ENCODE results near the gene SWAP70.

Gene SWAP70

DNA sequence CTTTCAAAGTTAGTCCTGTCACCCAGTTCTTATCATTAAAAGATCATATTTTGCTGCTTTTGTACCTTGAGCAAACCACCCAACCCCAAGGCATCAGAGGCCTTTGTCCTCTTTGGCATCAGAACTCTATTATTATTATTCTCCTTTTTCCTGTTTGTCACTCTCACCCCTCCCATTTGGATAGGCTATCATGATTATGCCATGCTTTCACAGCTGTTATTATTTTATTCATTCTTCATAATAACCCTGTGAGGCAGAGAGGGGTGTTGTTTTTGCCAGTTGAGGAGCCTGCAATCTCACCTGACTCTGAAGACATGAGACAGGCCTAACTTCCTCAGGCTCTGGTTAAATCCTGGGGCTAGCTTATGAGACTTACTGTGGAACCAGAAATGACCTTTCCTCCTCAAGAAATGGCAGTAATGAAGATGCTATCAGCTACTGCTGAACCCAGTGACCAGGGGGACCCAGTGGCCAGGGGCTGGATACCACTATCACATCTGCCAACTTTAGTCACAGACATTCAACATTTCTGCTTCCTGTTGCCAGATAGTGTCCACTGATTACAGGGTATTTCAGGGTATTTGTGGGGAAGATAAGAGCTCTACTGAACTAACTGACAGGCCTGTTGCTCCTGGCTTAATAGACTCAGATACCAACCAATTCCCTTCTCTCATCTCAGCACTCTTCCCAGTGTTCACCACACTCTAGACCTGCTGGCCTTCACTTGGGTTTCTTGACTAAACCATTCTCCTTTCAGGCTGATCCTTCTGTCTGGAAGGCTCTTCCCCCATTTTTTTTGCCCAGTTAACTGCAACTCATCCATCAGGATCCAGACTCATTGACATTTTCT is 11.8 kb upstream of the SWAP70 start:
- DNase-seq: no peak

DNA sequence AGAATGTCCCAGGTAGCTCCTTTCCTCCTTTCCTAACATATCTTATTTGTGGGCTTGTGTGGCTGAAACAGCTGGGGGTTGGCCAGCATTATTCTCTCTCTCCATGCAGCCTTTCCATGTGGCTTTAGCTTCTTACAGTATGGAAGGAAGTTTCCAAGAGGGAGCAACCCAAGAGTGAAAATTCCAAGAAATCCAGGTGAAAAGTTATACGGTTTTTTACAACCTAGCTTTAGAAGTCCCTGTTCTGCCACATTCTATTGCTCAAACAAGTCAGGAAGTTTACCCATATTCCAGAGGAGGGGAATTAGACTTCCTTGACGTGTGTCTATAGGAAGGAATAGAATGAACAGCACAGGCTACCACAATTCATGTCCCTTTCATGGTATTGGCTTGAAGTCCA is 10.0 kb upstream of the SWAP70 start:
- no peak for DNase-seq

DNA sequence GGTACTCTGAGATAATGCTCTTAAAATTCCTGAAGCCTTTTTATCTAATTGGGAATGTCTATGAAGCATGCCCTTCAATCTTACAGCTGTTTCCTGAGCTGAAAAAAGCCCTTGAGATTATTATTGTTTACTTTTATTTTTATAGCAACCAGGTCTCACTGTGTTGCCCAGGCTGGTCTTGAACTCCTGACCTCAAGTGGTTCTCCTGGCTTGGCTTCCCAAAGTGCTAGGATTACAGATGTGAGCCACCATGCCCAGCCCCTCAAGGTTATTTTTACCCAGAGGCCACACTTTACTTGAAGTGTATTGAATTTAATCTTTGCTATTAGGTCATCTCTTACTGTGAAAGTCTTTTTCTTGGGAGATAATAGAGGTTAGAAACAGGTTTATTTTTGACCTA is 7.0 kb upstream of the SWAP70 start:
- DNase-seq: no peak

DNA sequence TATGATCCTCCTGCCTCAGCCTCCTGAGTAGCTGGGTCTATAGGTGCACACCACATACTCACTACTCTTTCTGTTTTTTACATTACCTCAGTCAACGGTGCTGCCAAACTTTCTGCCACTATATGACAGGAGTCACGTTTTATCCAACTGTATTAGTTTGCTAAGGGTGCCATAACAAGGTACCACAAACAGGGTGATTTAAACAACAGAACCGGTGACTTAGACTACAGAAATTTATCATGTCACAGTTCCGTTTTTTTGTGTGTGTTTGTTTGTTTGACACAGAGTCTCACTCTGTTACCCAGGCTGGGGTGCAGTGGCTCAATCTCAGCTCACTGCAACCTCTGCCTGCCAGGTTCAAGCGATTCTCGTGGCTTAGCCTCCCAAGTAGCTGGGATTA is 6.3 kb upstream of the SWAP70 start:
- no peak for DNase-seq

DNA sequence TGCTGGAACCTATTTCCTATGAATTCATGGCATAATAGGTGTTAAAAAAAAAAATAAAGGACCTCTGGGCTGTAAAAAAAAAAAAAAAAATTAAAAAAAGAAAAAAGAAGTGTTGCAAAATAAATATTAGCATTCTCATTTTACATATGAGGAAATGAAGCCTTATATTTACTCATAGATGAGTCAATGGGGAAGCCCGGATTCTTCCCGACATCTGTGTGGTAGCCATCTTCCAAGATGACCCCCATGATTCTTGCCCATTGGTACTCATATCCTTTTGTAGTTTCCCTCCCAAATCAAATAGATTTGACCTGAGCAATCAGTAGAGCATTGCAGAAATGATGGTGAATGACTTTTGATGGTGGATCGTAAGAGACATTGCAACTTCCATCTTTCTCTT is 3.0 kb upstream of the SWAP70 start:
- DNase-seq: no peak

DNA sequence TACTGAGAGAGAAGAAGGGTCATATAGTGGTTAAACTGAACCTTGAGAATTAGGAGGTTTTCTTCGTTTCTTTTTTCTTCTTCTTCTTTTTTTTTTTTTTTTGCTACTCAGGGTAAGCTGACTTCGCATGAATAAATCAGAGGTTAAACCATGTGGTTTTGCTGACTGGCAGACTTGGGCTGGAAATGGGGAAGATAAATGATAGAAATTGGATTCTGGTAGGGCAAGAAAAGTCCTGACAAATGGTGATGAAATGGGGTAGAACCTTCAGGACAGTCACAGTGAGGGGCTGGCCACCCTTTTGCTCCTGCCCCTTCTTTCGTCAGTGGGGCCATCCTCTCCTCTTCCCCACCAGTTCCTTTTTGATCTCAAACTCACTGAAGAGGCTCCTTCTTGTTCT is 1.6 kb upstream of the SWAP70 start:
- no peak for DNase-seq

DNA sequence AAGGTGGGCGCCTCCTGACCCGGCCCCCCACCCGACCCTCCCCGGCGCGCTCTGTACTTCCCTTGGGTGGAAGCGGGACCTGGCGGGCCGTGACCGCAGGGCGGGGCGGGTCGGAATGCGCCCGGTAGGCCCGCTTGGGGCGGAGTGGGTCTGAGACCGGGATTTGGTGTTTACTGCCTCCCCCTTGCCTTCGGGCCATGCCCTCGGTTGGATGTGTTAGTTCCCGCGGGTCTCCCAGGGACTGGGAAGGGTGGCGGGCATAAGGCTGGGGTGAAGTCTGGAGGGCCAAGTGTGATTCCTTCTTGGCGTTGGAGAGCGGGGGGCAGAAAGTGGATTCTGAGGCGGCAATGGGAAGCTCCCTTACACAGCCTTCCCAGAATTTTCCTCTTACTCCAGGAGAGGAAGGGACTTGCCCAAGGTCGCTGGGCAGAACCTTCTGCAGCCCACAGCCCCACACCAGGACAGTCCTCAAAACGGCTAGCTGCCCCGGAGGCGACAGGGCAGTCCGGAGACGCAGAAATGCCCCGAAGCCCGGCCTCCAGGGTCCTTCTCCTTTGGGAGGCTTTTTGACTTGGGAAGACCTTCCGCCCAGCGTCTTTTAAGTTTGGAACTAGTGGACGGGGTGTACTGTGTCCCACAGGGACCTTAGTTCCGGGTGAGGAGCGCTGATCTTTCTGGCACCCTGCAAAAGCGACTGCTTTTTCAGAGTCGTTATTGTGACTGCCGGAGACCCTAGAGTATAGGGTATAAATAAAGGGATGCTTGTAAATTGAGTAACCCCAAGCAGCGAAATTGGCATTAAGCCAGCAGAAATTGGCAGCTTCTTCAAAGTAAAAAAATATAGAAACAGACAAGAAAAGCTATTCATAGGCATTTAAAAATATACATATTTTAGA is 647 bp downstream of the SWAP70 start:
- DNase-seq: no peak

DNA sequence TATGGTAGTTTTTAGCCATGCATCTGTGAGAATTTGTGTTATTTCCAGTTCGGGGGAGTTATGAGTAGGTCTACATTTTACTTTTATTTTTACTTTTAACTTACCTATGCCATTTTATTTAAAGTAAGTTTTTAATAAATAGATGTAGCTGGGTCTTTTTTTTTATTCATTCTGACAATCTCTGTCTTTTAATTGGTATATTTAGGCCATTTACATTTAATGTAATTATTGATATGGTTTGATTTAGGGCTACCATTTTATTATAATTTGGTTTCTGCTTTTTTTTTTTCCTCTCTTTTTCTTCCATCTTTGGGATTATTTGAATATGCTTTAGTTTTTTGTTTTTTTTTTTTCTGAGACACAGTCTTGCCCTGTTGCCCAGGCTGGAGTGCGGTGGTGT is 1.9 kb downstream of the SWAP70 start:
- DNase-seq: no peak

DNA sequence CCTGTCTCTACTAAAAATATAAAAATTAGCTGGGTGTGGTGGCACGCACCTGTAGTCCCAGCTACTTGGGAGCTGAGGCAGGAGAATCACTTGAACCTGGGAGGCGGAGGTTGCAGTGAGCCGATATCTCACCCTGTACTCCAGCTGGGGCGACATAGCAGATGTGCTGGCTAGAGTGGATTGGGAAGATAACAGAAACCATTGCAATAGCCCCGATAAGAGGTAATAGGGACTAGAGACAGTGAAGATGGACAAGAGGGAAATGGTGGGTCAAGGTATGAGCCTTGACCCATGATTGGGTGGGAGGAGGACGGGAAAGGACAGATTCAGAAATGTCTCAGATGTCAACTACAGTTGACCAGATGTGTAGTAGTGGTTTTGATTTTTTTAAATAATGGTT is 6.1 kb downstream of the SWAP70 start:
- no peak for DNase-seq

DNA sequence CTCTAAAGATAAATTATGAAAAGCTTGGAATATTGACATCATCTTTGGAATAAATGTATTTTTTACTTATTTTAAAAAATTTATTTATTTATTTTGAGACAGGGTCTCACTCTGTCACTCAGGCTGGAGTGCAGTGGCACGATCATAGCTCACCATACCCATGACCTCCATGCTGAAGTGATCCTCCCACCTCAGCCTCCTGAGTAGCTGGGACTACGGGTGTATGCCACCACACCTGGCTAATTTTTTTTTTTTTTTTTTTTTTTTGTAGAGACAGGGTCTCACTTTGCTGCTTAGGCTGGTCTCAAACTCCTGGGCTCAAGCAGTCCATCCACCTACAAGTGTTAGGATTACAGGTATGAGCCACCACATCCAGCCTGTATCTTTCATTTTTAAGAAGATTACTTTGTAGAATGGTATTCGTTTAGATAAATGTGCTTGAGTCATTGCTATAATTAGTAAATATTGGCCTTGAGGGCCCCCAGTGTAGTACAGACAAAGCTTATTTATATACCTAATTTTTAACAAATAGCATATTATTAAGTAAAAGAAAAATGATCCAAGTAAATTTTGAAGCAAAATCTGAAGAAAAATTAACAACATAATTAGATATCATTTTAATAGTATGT is 8.5 kb downstream of the SWAP70 start:
- DNase-seq: no peak

DNA sequence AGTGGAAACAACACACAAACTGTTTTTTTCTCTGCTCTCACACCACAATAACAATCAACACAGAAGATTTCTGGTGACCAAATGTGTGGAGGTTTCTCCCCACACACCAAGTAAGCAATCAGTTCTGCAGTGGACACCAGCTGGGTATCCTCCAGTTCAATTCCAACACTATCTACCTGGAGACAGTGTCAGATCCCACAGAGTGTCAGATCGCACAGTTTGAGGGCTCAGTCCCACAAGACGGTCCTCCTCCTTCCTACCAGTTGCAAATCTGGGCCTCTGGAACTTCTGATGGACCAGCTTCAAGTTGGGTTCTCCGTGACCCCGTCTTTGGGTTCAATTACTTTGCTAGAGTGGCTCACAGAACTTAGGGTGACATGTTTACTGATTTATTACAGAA is 9.0 kb downstream of the SWAP70 start:
- DNase-seq: no peak

DNA sequence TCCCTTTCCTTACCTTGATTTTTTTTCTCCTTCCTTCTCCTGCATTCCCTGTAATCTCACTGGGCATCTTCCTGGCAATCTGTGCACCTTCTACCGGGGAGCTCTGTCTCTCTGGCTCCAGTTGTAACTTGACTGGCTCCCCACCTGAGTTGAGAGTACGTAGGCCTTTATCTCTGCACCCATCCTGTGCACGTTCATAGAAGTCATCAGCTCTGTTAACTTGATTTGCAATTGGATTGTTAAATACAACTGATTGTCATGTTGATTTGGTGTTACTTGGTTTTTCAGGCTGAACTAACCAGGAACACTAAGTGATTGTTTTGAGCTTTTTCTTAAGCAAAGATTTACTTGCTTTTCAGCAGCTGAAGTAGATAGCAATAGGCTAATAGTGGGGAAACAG is 11.8 kb downstream of the SWAP70 start:
- no peak for DNase-seq

DNA sequence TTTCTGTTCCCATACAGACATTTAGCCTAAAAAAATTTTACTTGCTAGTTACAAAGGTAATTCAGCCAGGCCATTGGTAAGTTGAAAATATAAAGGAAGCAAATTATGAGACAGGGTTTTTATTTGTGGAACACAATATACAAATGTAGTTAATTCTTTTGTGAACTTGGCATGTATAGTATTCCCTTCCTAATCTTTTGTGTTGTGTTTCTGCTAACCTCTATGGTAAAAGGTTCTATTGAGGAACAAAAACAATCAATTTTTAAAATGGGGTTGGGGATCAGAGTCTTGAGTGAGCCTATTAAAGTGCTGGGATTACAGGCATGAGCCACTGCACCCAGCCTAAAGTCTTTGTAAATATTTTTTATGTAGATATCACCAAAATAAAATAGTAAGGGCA is 14.1 kb downstream of the SWAP70 start:
- DNase-seq: no peak

DNA sequence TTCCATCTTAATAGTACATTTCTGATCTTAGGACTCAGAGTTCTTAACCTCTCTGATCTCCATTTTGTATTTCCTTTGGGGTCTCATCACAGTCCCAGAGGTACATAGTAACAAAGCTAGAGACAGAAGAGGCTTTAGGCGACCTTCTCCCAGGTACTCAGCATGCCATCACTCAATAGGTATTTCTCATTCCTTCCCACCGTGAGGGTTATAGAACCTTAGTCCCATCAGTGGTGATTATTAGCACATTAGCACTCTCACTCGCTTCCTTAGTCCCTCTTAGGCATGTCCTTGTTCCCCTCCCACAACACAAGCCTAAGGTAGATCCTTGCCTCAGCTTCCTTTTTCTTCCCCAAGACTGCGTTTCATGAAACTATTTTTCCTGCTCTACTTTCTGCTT is 14.7 kb downstream of the SWAP70 start:
- DNase-seq: no peak

DNA sequence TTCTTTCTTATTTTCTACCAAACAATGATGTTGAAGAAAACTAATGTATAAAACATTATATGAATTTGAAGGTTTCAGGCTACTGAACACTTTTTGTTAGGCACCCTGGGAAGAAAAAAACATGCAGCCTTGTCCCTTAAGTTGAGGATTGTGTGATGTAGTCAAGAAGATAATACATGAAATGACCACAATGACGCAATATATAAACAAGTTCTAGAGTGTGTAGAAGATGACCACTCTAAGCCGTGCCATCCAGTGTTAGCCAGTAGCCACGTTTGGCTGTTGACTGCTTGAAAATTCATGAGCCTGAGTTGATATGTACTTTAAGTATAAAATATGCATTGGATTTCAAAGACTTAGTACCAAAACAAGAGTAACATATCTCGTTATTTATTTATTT is 16.2 kb downstream of the SWAP70 start:
- no peak for DNase-seq

DNA sequence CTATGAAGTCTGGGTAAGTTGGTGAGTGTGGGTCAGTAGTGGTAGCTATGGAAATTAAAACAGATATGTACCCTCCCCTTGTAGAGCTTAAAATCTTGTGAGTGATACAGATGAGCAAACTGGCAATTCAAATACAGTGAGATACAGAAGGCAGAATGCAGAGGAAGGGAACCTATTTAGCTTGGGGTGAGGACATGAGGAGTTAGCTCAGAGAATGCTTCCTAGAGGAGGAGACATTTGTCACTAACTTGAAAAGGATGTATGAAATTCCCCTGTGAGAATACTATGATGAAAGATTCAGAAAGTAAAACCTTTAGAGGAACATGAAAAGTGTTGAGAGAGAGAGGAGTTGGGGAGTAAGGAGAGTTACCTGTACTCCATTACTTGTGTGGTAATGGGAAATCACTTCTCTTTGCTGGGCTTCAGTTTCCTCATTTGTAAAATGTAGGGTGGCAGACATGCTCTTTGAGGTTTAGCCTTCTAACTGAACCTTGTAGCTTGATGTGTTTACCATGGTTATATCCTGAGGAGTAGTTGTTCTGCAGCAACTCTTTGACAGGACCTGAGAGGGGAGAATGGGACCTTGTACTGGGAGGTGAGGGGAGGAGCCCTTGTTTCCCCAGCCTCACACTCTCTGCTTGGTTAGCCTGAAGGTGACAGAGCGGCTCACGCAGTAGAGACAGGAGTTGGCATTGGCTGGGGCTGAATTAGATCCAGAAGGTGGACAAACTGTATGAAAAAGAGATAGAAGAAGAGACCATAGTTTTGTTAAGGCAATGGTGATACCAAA is 17.9 kb downstream of the SWAP70 start:
- no peak for DNase-seq

DNA sequence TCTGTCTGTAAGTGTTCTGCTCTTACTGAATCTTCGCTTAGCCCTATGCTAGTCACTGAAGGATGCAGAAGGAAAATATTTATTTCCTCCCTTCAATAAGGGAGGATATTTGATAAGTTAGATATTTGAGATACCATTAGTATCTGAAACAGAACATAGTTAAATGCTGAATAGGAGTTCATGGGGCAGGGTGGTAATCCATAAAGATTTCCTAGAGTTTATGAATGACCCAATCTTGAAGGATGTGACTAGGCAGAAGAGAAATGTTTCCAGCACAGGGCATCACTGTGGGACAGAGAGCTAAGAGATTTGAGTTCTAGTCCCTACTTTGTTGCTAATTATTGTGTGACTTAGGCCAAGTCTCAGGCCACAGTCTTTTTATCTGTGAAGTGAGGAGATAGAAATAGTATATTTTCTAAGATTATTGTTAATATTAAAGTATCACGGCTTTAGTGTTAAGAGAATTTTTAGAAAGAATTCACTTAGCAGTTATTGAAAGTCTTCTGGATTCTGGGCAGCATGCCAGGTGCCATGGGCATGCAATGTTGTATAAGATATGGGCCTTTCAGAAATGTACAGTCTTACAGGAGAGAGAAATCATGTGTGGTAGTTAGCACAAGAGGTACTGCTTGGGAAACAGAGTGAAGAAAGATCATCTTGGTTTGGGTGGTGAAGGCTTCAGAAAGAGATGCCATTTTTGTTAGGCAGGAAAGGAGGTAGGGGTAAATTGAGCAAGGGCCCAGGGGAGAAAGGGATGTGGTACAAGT is 24.0 kb downstream of the SWAP70 start:
- DNase-seq: no peak

DNA sequence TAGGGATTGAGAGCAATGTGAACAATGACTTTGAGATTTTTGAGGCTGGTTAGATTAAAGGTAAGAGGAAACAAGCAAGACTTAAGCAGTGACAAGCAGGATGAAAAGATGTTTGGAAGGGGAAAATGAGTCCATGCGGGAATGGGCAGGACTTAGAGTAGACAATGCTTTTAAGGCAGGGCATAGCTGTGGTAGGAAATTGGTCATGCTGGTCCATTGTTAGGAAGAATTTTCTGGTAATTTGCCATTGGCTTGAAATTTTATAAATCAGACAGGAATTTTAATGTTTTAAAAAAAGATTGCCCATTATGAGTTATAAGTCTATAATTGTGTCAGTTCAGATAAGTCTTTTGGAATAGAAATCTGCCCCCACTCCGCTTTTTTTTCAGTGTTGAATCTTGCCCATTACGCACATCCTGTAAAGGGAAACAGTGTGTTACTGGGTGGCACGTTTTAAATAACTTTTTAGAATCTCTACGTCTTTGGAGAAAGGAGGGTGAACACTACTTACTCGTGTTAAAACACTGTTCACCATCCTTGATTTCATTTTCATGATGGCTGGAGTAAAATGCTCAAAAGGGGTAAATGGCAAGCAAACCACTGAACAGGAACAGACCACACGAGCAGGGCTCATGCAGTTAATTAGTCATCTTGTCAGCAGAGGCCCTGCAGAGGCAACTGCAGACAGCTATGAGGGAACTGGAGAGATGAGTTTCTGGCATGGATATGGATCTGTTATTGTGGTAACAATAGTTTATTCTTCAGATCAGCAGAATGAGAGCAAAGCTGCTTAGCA is 25.0 kb downstream of the SWAP70 start:
- no peak for DNase-seq

DNA sequence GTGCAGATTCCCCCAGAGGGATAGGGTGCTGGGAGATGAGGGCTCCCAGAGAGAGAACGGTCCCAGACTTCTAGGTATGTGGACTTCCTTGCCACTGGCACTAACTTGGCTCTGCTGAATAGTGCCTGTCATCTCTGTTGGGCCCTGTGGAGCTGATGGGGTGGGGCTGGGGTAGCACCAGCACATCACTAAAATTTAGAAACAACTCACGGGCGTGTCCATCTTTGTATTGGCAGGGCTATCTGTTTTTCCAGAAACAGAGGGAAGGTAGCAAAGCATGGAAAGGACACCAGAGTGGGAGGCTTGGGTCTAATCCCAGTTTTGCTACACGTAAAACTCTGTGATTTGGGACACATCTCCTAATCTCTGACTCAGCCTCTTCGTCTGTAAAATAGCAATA is 25.8 kb downstream of the SWAP70 start:
- no peak for DNase-seq

DNA sequence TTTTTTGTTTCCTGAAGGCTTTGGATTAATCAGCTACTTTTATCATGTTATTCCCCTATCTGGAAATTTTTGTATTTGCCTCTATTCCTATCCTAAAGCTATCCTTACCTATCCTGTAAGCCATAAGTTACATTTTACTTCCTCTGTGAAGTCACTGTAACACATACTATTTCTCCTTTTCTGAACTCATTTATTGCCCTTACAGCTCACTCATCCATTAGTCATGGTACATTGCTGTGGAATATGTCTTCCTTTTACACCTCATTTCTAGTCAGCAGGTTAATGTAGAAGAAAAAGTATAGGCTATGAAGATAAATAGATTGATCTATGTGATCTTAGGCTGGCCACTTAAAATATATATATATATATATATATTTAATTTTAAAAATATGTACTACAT is 28.0 kb downstream of the SWAP70 start:
- DNase-seq: no peak

DNA sequence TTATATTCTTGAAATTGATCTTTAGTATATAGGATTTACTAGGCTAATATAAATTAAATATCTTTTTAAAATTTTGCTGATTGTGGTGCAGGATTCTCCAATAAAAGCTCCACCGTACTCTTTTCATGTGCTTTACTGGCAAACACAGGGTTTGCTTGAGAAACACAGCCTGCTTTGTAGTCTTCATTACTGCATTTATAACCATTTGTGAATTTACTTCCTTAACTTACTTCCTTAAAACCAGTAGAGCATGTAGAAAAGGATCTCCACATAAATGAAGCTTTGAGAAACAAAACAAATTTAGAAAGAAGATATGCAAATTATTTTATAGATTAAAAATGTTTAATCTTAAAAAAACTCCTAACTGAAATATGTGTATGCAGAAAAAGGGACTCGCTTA is 28.8 kb downstream of the SWAP70 start:
- DNase-seq: no peak

All from NCI-H1105 (cell line).